AG09319 (cell line): ENCODE results near the gene NKIRAS1.
A peak's percentile ranks its signal among the peaks of the same experiment; 100 is the strongest.

ENCODE experiments used
- DNase-seq: peaks from one replicate; pipeline ENCODE4 v3.0.0-alpha.2; 2010; ENCODE audit warnings: low read depth; ENCODE audit errors: extremely low read depth
- CTCF ChIP-seq: IDR thresholded peaks from 2 replicates; pipeline ENCODE4 v1.5.1; 2011; ENCODE audit warnings: low read depth, mild to moderate bottlenecking, inconsistent platforms, low read length, moderate library complexity

NKIRAS1 gene

DNA sequence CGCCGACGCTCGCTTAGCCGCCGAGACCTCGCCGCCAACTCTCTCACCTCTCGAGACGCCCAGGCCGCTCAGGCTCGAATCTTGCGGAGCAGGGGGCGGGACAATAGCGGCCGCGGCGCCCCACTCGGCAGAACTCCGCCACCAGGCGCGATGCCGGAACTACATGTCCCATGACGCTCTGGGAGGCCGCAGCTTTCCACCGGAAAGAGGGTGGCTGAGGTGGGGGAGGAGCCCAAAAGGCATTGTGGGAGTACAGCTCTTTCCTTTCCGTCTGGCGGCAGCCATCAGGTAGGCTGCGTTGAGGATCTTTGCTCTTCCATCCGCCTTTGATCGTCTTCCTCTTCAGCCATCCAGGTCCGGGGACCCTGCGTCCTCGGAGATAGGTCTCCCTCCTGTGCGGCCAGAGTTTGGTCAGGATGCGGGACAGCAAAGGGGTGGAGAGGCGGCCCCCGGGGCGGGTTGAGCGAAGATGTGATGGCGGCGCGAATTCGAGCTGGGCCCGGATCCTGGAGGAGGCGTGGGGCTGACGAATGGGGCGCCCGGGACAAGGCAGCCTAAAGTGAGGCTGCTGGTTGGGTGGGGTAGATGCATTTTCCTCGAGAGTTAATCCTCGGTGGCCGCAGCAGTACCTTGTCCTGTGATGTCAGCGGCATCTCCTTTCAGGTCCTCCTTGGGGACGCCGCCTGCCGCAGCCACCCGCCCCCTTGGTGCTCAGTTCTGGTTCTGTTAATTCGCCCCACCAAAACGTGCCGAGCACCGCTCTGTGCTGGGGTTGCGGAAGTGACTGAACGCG is at the start of gene NKIRAS1, which contains the start of gene RPL15:
NKIRAS1 (minus strand) TSS at position 105 of the 793 bp plus-strand sequence. CDS start 6,086 bp downstream, outside the sequence.
RPL15 (plus strand) TSS at position 247 of the 793 bp plus-strand sequence. CDS start 728 bp downstream, outside the sequence.
- peak; percentile 36 for TF ChIP-seq CTCF
- peak; percentile 91 for DNase-seq

DNA sequence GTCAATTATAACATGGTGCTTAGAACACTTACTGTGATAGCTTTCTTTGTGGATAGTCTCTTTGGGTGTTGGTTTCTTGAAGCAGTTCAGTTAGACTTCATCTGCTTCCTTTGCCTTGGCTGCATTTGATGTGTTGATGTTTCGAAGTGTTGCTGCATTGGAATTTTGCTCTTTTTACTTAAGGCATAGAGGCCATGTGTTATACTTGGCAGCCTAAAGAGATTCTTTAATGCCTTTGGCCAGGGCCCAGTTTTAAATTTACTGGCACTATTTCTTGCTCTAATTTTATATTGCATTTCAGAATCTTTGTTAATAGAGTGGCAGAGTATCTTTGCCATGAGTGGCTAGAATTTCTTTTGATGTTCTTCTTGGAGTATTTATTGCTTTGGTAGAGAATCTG is 49.5 kb upstream of the NKIRAS1 start:
- DNase-seq, result no peak
- TF ChIP-seq CTCF, result no peak

GRCh38 chr3:23964537-23965235 is 47.9 kb upstream of the NKIRAS1 start:
- DNase-seq, result no peak

GRCh38 chr3:23961913-23962312 is 45.1 kb upstream of the NKIRAS1 start:
- DNase-seq, result no peak
- no peak for TF ChIP-seq CTCF

More at GRCh38 chr3:23964537-23965235, 47.9 kb upstream of the NKIRAS1 start:
- no peak for TF ChIP-seq CTCF

GRCh38 chr3:23961066-23961465 is 44.3 kb upstream of the NKIRAS1 start:
- no peak for TF ChIP-seq CTCF
- no peak for DNase-seq

GRCh38 chr3:23960649-23961048 is 43.9 kb upstream of the NKIRAS1 start:
- TF ChIP-seq CTCF, result no peak
- no peak for DNase-seq

- no peak for TF ChIP-seq CTCF
These were observed 42.5 kb upstream of the NKIRAS1 start for GRCh38 chr3:23959135-23959900.

More at GRCh38 chr3:23959135-23959900, 42.5 kb upstream of the NKIRAS1 start:
- DNase-seq, result peak; percentile 27
